Posterior vena cava (tissue), 2 donors: ENCODE measurements around the gene UST. TPM values are rescaled to one million over a fixed set of nuclear protein-coding genes. Genes with fewer than 3 reads are reported as not detected.
"Not testable (repeated sequence)": the region's sequence is repeated elsewhere in the genome, so short reads cannot be mapped to it uniquely, and the experiment has no call there.

Experiments
- DNase-seq: peaks from one replicate; pipeline ENCODE4 v3.0.0-alpha.2; 2020; ENCODE audit warnings: low spot score
- intact Hi-C, 2 donors: fragments of 100-400 bp; cut with DNase I; formaldehyde crosslinking; loops; one replicate each; pipeline versions ENCODE4 v1.14.1 to v1.14.2; 2022 to 2023
- total RNA-seq, 2 donors: library from RNA; stranded (reverse); fragmentation: NEBNext Ultra II Directional; extraction: Animal tissue kit (Norgen Biotek cat#: 25700); gene quantifications; one replicate each; pipeline ENCODE4 v1.2.1, GENCODE V29; 2021
- donor health status: DM: yes; HTN: yes; CAD: no.
- donor health status: DM: yes; HTN: yes; CAD: no.

The UST gene
- total RNA-seq, 2 donors from 2014 or later: 15.2 to 19.4 TPM

- DNase-seq: no peak
- intact Hi-C loops: loop anchor here in 1 of 2 donors (5.0 kb wide), 1 partner anchor 374 kb away; no protein-coding TSS in a partner anchor
Measured at GRCh38 chr6:148951662-148952061, 204.8 kb downstream of the UST start.

DNA sequence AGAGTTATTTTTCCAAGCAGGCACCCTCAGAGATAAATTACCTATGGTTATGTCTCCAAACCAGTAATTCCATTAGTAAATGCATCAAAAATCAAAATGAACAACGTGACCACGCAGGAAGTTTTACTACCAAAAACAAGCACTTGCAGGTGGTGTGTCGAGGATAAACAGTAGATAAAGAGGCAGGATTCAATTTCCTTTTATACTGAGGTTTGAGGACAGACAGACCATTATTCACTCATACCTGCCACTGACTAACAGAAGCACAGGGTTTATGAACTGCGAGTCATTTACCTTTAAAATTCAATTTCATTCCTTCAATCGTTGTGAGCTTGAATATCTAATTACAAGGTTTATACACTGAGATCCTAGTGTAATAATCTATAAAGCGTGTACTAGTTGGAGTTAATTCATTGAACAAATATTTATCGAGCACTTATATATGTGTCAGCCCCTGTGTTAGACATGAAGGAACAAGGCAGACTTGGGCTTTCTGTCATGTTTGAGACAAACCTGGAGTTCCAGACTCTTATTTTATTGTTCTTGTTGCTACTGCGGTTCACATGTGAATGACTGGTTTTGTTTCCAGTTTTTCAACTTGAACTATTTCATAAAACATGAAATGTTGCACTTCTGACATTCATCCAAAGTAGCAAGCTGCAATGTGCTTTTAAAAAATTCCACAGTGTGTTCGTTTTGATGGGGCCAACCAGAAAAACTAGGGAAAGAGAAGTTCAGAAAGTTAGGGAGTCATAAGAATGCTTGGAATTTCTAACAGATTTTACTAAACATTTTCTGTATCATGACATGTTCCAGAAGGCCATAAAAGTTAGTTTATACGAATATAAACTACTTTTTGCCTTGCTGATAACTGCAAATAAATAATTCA is 205.6 kb downstream of the UST start:
- intact Hi-C loops: loop anchor here in 1 of 2 donors (5.0 kb wide), 1 partner anchor 375 kb away; no protein-coding TSS in a partner anchor

GRCh38 chr6:148954461-148954860 is 207.6 kb downstream of the UST start:
- no peak for DNase-seq
- intact Hi-C loops: loop anchor here in 1 of 2 donors (5.0 kb wide), 1 partner anchor 377 kb away; no protein-coding TSS in a partner anchor

More for the DNA sequence above, 205.6 kb downstream of the UST start:
- no peak for DNase-seq

GRCh38 chr6:148954934-148955333 is 208.1 kb downstream of the UST start:
- DNase-seq: no peak
- intact Hi-C loops: loop anchor here in 1 of 2 donors (5.0 kb wide), 2 partner anchors 208 to 378 kb away; partner anchors contain the start of gene UST

GRCh38 chr6:148955441-148955840 is 208.6 kb downstream of the UST start:
- intact Hi-C loops: loop anchor here in 1 of 2 donors (5.0 kb wide), 1 partner anchor 208 kb away; the partner anchor contains the start of gene UST
- no peak for DNase-seq

DNA sequence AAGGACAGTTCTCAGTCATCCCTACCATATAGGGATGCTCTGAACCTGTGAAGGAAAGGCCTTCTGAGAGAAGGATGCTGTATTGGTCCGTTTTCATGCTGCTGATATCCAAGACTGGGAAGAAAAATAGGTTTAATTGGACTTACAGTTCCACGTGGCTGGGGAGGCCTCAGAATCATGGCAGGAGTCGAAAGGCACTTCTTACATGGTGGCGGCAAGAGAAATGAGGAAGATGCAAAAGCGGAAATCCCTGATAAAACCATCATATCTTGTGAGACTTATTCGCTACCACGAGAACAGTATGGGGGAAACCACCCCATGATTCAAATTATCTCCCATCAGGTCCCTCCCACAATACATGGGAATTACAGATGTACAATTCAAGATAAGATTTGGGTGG is 209.3 kb downstream of the UST start:
- intact Hi-C loops: loop anchor here in 1 of 2 donors (5.0 kb wide), 1 partner anchor 209 kb away; the partner anchor contains the start of gene UST
- not testable (repeated sequence) for DNase-seq

GRCh38 chr6:148957752-148958151 is 210.9 kb downstream of the UST start:
- DNase-seq: no peak
- intact Hi-C loops: loop anchor here in 1 of 2 donors (5.0 kb wide), 1 partner anchor 210 kb away; the partner anchor contains the start of gene UST

- intact Hi-C loops: loop anchor here in 1 of 2 donors (5.0 kb wide), 1 partner anchor 212 kb away; the partner anchor contains the start of gene UST
- no peak for DNase-seq
Measured at GRCh38 chr6:148959008-148959407, 212.2 kb downstream of the UST start.

DNA sequence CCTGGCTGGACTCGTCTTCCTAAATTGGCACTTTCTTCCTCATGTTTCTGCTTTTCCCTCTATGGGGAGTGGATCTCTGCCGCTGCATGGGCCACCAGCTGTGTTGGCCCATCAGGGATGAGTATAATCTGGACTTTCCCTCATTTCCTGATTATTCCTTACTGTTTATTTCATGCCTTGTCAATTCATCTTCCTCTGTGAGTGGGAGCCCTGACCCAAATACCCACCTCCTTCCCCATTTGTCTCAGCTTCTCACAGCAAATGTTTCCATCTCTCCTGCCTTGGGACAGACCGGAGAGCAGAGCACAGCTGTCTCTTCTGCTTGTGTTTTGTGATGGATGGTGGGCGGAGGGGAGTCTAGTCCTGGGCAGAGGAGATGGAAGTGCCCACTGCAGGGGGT is 212.7 kb downstream of the UST start:
- intact Hi-C loops: loop anchor here in 1 of 2 donors (5.0 kb wide), 1 partner anchor 212 kb away; the partner anchor contains the start of gene UST
- DNase-seq: no peak

- intact Hi-C loops: no loop called here
- DNase-seq: no peak
Measured at GRCh38 chr6:148962854-148963515, 216.2 kb downstream of the UST start.

DNA sequence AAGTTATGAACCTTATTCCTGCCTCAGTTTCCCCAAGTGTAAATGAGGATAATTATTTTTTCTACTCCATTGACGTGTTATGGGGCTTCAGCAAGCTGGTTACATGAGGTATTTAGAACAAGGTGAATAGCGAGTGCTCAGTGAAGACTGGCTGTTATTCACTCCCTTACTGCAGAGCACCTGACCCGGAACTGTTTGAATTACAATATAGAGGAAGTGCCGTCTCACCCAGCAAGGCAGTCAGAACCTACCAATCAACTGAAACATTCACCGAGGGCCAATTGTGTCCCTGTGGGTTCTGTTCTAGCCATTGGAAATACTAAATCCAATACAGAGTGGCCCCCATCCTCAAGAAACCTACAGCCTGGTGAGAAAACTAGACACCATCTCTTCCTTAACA is 216.9 kb downstream of the UST start:
- intact Hi-C loops: no loop called here
- DNase-seq: no peak

DNA sequence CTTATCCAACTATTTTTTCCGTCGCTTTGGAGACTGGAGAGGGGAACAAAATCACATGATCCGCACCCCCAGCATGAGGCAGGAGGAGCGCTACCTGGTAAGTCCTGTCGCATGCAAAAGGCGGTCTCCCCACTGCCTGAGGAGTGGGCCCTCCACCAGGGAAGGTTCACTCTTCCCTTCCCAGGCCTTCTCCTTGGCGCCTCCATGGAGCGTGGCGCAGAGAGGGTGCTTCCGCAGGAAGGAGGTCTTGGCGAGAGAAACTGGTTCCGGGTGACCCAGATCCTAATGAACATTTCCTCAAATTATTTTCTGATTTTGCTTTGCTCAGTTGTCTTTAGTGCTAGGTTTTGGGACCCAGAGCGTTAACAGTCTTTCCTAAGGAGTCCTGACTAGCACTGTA is 217.6 kb downstream of the UST start:
- intact Hi-C loops: no loop called here

DNA sequence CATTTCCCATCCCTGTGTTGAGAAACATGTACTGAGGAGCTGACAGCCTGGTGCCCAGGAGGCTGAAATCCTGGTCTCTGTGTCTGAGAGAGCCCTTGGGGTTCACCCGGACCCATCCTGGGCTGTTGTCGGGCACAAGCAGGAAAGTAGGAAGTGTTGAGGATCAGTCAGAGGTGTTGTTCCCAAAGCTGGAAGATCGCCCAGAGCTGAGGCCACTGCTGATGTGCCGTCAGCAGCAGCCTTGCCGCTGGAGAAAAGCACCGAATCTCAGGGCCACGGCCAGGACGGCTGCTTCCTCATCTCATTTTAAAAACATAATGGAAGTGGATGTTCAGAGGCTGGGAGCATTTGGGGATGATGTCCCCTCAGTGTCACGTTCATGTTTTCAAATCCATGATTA is 218.5 kb downstream of the UST start:
- intact Hi-C loops: no loop called here

More for the DNA sequence above, 217.6 kb downstream of the UST start:
- DNase-seq: no peak

GRCh38 chr6:148967011-148967520 is 220.2 kb downstream of the UST start:
- no peak for DNase-seq
- intact Hi-C loops: no loop called here

More for the DNA sequence above, 218.5 kb downstream of the UST start:
- DNase-seq: no peak

DNA sequence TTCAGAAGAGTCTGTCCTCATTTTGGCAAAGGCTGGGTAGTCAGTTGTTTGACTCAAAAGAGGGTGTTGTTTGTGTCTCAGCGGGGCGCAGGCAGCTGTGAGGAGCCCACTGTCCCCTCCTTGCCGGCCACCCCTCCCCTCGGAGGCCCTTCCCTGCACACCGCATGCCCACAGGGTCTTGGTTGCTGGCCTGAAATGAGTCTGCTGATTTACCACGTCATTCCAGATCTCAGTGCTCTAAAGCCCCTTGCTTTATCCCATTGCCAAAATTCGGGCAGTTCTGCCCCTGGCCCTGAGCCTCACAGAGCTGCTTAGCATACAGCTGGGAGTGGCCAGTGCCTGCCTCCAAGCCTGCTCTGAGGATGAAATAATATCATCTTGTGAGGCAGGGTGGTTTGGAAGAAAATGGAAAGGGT is 220.7 kb downstream of the UST start:
- intact Hi-C loops: no loop called here
- DNase-seq: no peak

- intact Hi-C loops: no loop called here
- no peak for DNase-seq
Measured at GRCh38 chr6:148968771-148969602, 222.2 kb downstream of the UST start.

- intact Hi-C loops: no loop called here
- peak; percentile 87 for DNase-seq
Measured at GRCh38 chr6:148969603-148970061, 222.8 kb downstream of the UST start.
